HEK293T (cell line): ENCODE results near the gene TMEM123.
"Not testable (repeated sequence)": the region's sequence is repeated elsewhere in the genome, so short reads cannot be mapped to it uniquely, and the experiment has no call there.

Source experiments
- CTCF ChIA-PET: fragments of 350-600 bp; formaldehyde crosslinking; extraction: SDS; loops from one replicate; lab custom pipeline; 2021; ENCODE audit warnings: antibody characterized with exemption, inconsistent platforms; lab: Yijun Ruan, JAX
- POLR2A ChIA-PET: fragments of 350-600 bp; formaldehyde crosslinking; extraction: SDS; loops from one replicate; lab custom pipeline; 2020; ENCODE audit warnings: antibody characterized with exemption, inconsistent platforms; lab: Yijun Ruan, JAX
- DNase-seq: peaks from one replicate; pipeline ENCODE4 v3.0.0; 2012; ENCODE audit warnings: mixed read lengths; ENCODE audit errors: extremely low spot score
- ARNT ChIP-seq: fragments of 450-650 bp; IDR thresholded peaks from 2 replicates; pipeline ENCODE4 v1.6.1; 2017; ENCODE audit warnings: mild to moderate bottlenecking
- BHLHE40 ChIP-seq: fragments of 450-650 bp; IDR thresholded peaks from 2 replicates; pipeline ENCODE4 v1.6.1; 2016; ENCODE audit warnings: mild to moderate bottlenecking, moderate library complexity, borderline replicate concordance
- CTBP1 ChIP-seq: fragments of 450-650 bp; IDR thresholded peaks from 2 replicates; pipeline ENCODE4 v1.6.1; 2016; ENCODE audit warnings: borderline replicate concordance
- ELF4 ChIP-seq: fragments of 450-650 bp; IDR thresholded peaks from 2 replicates; pipeline ENCODE4 v1.6.1; 2017; ENCODE audit warnings: antibody characterized with exemption
- FOXA1 ChIP-seq: fragments of 450-650 bp; IDR thresholded peaks from 2 replicates; pipeline ENCODE4 v1.6.1; 2016; ENCODE audit warnings: mild to moderate bottlenecking
- FOXK2 ChIP-seq: fragments of 450-650 bp; IDR thresholded peaks from 2 replicates; pipeline ENCODE4 v1.6.1; 2016; ENCODE audit warnings: mild to moderate bottlenecking
- FOXM1 ChIP-seq: fragments of 450-650 bp; IDR thresholded peaks from 2 replicates; pipeline ENCODE4 v1.6.1; 2017; ENCODE audit warnings: mild to moderate bottlenecking, borderline replicate concordance
- HDGF ChIP-seq: fragments of 450-650 bp; IDR thresholded peaks from 2 replicates; pipeline ENCODE4 v1.6.1; 2017; ENCODE audit warnings: antibody characterized with exemption, borderline replicate concordance
- L3MBTL2 ChIP-seq: fragments of 450-650 bp; conservative IDR thresholded peaks from 2 replicates; pipeline ENCODE4 v1.6.1; 2016; ENCODE audit warnings: mild to moderate bottlenecking
- LEF1 ChIP-seq: fragments of 450-650 bp; IDR thresholded peaks from 2 replicates; pipeline ENCODE4 v1.6.1; 2017; ENCODE audit warnings: mild to moderate bottlenecking, borderline replicate concordance
- NFRKB ChIP-seq: fragments of 450-650 bp; IDR thresholded peaks from 2 replicates; pipeline ENCODE4 v1.6.1; 2016; ENCODE audit warnings: mild to moderate bottlenecking, moderate library complexity
- SP1 ChIP-seq: fragments of 450-650 bp; IDR thresholded peaks from 2 replicates; pipeline ENCODE4 v1.6.1; 2017
- SUZ12 ChIP-seq: fragments of 450-650 bp; IDR thresholded peaks from 2 replicates; pipeline ENCODE4 v1.6.1; 2016; ENCODE audit warnings: mild to moderate bottlenecking
- TARDBP ChIP-seq: fragments of 450-650 bp; IDR thresholded peaks from 2 replicates; pipeline ENCODE4 v1.6.1; 2016
- ZNF384 ChIP-seq: fragments of 450-650 bp; IDR thresholded peaks from 2 replicates; pipeline ENCODE4 v1.6.1; 2016
- TF ChIP-seq, protein P1 (sequence below): fragments of 450-650 bp; IDR thresholded peaks from 2 replicates; pipeline ENCODE4 v1.6.1; 2016

The TMEM123 gene

DNA sequence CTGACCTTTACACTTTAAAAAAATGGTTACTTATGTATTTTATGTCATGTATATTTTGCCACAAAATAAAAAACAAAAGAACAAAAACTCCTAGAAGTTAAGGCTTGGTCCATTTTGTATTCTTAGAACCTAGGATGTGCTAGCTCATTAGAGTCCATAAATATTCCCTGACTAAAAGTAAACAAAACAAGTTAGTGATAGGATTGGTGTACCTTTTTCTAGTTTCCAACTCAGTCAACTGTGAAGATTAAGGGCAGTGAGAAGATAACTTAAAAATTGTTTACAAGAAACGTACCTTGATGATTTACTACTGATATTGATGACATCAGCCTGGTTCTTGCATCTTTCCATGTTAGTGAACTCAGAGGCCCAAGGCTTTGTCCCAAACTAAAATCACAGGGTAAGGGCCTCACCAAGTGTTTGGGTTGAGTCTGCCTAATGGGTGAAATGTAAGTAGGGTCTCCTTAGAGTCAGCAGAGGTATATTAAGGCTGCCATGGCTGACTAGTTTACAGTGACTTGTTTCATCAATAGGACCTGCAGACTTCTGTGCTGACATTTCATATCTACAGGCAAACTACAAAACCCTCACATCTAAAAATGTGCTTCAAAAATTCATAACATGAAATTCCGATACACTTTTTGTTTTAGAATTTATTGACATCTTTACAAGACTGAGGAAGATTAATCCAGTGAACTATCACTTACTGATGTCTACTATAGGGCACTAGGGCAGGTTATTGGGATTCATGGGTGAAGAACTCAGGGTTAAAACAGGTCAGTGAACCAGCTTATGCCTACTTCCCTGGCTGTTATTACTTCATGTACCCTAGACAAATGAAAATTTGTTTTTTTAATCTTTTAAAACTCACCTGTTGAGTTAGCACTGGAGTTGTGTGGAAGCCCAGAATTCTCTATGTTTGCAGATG, 4.4 kb downstream of the TMEM123 start:
- TF ChIP-seq BHLHE40 (no peak), CTBP1 (no peak), HDGF (no peak), FOXA1 (no peak), ELF4 (no peak), TARDBP (no peak), ARNT (no peak)
- TF ChIP-seq, protein P1, sequence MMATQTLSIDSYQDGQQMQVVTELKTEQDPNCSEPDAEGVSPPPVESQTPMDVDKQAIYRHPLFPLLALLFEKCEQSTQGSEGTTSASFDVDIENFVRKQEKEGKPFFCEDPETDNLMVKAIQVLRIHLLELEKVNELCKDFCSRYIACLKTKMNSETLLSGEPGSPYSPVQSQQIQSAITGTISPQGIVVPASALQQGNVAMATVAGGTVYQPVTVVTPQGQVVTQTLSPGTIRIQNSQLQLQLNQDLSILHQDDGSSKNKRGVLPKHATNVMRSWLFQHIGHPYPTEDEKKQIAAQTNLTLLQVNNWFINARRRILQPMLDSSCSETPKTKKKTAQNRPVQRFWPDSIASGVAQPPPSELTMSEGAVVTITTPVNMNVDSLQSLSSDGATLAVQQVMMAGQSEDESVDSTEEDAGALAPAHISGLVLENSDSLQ, result peak; percentile 35; the same call in 1 of the 2 replicates
- POLR2A ChIA-PET, result no interaction called here
- CTCF ChIA-PET, result no interaction called here
- no peak for DNase-seq

DNA sequence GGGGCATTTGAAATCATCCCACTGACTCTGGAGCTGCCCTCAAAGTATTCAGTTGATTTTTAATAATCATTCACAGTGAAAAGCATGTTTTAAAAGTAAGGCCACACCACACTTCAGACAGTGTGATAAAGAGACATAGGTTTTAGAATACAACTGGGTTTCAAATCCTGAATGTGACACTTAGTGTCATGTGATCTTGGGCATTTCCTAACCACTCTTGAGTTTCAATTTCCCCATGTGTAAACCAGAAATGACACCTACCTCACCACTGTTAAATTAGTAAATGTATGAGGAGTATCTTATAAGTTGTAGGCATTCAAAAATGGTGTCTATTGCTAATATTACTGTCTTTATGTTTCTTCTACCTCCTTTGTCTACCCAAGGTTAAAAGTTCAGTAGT, 5.4 kb downstream of the TMEM123 start:
- CTCF ChIA-PET, result no interaction called here
- DNase-seq, result no peak
- TF ChIP-seq HDGF, result no peak
- POLR2A ChIA-PET, result no interaction called here

GRCh38 chr11:102446606-102447005, 6.0 kb downstream of the TMEM123 start:
- CTCF ChIA-PET, result interaction anchor here (0.6 kb wide), 1 partner anchor 666 kb away, joined by 4 read pairs; no protein-coding TSS in a partner anchor
- TF ChIP-seq SP1, result no peak
- TF ChIP-seq NFRKB, result no peak
- TF ChIP-seq LEF1, result no peak
- TF ChIP-seq FOXM1, result no peak
- no peak for TF ChIP-seq ZNF384
- TF ChIP-seq, protein P1, result no peak
- no peak for TF ChIP-seq FOXA1
- no peak for TF ChIP-seq HDGF
- TF ChIP-seq ARNT, result no peak
- no peak for TF ChIP-seq SUZ12
- no peak for TF ChIP-seq ELF4
- no peak for TF ChIP-seq TARDBP
- no peak for TF ChIP-seq FOXK2
- TF ChIP-seq L3MBTL2, result no peak
- TF ChIP-seq CTBP1, result no peak
- no peak for TF ChIP-seq BHLHE40
- POLR2A ChIA-PET, result no interaction called here
- DNase-seq, result no peak

DNA sequence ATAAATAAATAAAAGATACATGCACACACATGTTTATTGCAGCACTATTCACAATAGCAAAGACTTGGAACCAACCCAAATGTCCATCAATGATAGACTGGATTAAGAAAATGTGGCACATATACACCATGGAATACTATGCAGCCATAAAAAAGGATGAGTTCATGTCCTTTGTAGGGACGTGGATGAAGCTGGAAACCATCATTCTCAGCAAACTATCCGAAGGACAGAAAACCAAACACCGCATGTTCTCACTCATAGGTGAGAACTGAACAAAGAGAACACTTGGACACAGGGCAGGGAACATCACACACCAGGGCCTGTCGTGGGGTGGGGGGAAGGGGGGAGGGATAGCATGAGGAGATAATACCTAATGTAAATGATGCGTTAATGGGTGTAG, 7.9 kb downstream of the TMEM123 start:
- DNase-seq, POLR2A ChIA-PET, CTCF ChIA-PET: not testable (repeated sequence)

DNA sequence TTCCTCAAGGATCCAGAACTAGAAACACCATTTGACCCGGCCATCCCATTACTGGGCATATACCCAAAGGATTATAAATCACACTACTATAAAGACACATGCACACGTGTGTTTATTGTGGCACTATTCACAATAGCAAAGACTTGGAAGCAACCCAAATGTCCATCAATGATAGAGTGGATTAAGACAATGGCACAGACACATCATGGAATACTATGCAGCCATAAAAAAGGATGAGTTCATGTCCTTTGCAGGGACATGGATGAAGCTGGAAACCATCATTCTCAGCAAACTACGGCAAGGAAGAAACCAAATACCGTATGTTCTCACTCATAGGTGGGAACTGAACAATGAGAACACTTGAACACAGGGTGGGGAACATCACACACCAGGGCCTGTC, 8.4 kb downstream of the TMEM123 start:
- DNase-seq, POLR2A ChIA-PET, CTCF ChIA-PET: not testable (repeated sequence)

DNA sequence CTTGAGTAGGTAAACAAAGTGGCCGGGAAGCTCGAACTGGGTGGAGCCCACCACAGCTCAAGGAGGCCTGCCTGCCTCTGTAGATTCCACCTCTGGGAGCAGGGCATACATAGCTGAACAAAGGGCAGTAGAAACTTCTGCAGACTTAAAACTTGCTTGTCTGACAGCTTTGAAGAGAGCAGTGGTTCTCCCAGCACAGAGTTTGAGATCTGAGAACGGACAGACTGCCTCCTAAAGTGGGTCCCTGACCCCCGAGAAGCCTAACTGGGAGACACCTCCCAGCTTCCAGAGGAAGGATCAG, 13.6 kb downstream of the TMEM123 start:
- POLR2A ChIA-PET, CTCF ChIA-PET, DNase-seq: not testable (repeated sequence)

GRCh38 chr11:102438311-102439062, 14.1 kb downstream of the TMEM123 start:
- TF ChIP-seq CTBP1, result no peak
- TF ChIP-seq L3MBTL2, result peak; percentile 52
- POLR2A ChIA-PET, result no interaction called here
- CTCF ChIA-PET, result no interaction called here
- no peak for DNase-seq

DNA sequence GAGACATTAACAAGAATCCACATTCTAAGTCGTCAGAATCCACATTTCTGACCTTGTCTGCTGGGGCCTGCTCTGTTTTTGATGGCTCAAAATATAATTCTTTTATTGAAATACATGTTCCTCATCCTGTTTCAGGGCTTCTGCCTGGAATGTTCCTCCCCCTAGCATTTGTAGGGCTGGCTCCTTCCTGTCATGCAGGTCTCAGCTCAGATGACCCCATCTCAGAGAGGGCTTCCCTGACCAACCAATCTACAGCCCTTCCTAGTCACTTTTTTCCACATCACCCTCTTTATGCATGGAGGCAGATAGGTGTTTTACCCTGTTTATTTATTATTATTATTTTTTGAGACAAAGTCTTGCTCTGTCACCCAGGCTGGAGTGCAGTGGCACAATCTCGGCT, 14.8 kb downstream of the TMEM123 start:
- TF ChIP-seq FOXM1 (no peak), L3MBTL2 (no peak), FOXK2 (no peak), HDGF (no peak), NFRKB (no peak), FOXA1 (no peak), LEF1 (no peak), ELF4 (no peak)
- TF ChIP-seq, protein P1, result no peak
- DNase-seq, result no peak
- POLR2A ChIA-PET, result no interaction called here
- CTCF ChIA-PET, result no interaction called here
